Measurements from ENCODE around the gene DBX2.

- TF ChIP-seq, protein P1, sequence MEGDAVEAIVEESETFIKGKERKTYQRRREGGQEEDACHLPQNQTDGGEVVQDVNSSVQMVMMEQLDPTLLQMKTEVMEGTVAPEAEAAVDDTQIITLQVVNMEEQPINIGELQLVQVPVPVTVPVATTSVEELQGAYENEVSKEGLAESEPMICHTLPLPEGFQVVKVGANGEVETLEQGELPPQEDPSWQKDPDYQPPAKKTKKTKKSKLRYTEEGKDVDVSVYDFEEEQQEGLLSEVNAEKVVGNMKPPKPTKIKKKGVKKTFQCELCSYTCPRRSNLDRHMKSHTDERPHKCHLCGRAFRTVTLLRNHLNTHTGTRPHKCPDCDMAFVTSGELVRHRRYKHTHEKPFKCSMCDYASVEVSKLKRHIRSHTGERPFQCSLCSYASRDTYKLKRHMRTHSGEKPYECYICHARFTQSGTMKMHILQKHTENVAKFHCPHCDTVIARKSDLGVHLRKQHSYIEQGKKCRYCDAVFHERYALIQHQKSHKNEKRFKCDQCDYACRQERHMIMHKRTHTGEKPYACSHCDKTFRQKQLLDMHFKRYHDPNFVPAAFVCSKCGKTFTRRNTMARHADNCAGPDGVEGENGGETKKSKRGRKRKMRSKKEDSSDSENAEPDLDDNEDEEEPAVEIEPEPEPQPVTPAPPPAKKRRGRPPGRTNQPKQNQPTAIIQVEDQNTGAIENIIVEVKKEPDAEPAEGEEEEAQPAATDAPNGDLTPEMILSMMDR (IDR thresholded peaks at IDR 0.05; ENCODE audit: extremely low read depth in 1 of 2, insufficient read depth in 1 of 2, low read depth in 1 of 2, low read length in 2 of 2) = peak; percentile 9 to 58
- no peak for TF ChIP-seq FOS (IDR thresholded peaks at IDR 0.05; ENCODE audit: borderline replicate concordance, insufficient read depth, low read length)
- TF ChIP-seq POLR2A (IDR thresholded peaks at IDR 0.05; ENCODE audit: low read depth, low read length) = no peak
- no peak for TF ChIP-seq EZH2 (IDR thresholded peaks at IDR 0.05; ENCODE audit: borderline replicate concordance, low read depth, low read length, severe bottlenecking)
- no peak for TF ChIP-seq POLR2AphosphoS5 (IDR thresholded peaks at IDR 0.05; ENCODE audit: insufficient read depth, low read depth, low read length)
- TF ChIP-seq JUN (IDR thresholded peaks at IDR 0.05; ENCODE audit: borderline replicate concordance, insufficient read depth, insufficient read length, low read depth) = no peak
These were observed 78.0 kb downstream of the DBX2 start for GRCh38 chr12:44972746-44973421.

All from endothelial cell of umbilical vein (primary cell).